ENCODE measurements around the gene TMA7B. TPM values are rescaled to one million over a fixed set of nuclear protein-coding genes. Genes with fewer than 3 reads are reported as not detected.

TMA7B gene
- total RNA-seq, 1 experiment from 2014 or later = not detected

- Mint-ChIP-seq H3K4me1 (ENCODE audit: insufficient read depth, unreplicated experiment) (no peaks in the 10 kb centered on the region), H3K4me3 (ENCODE audit: unreplicated experiment) (no peak overlapping the region), H3K27ac (ENCODE audit: low read depth, unreplicated experiment) (no peak overlapping the region), H3K27me3 (ENCODE audit: insufficient read depth, unreplicated experiment) (peaks cover 84% of the 10 kb centered on the region), H3K36me3 (ENCODE audit: insufficient read depth, unreplicated experiment) (no peaks in the 10 kb centered on the region), H3K9me3 (ENCODE audit: unreplicated experiment) (no peaks in the 10 kb centered on the region)
- intact Hi-C loops (cut with micrococcal nuclease) = no loop called here
- DNase-seq (ENCODE audit: unreplicated experiment) = peak; percentile 43
- BruUV-seq (replicated peaks) = no TSS peak
- ChIA-PET POLR2A (interaction anchor here (0.6 to 1.5 kb wide), 4 partner anchors 9 to 431 kb away, joined by 3 read pairs; no protein-coding TSS in a partner anchor), CTCF (interaction anchor here (1.2 kb wide), 1 partner anchor 22 kb away, joined by 3 read pairs; no protein-coding TSS in a partner anchor)
- no peak for TF ChIP-seq CTCF (IDR thresholded peaks at IDR 0.05; ENCODE audit: unreplicated experiment)
Measured at GRCh38 chr22:39917776-39918495, 42.3 kb upstream of the TMA7B start.

- intact Hi-C loops (cut with micrococcal nuclease) = no loop called here
- H3K36me3 Mint-ChIP-seq (ENCODE audit: insufficient read depth, unreplicated experiment) = no peaks in the 10 kb centered on the region
- no peak for TF ChIP-seq CTCF (IDR thresholded peaks at IDR 0.05; ENCODE audit: unreplicated experiment)
- no peak for DNase-seq (ENCODE audit: unreplicated experiment)
- no peak overlapping the region for H3K27ac Mint-ChIP-seq (ENCODE audit: low read depth, unreplicated experiment)
- ChIA-PET POLR2A (interaction anchor here (0.6 kb wide), 1 partner anchor 1033 kb away, joined by 3 read pairs; no protein-coding TSS in a partner anchor), CTCF (interaction anchor here (0.5 to 0.6 kb wide), 3 partner anchors 41 to 390 kb away, joined by 3 read pairs; no protein-coding TSS in a partner anchor)
- H3K9me3 Mint-ChIP-seq (ENCODE audit: unreplicated experiment) = no peaks in the 10 kb centered on the region
- peaks cover 65% of the 10 kb centered on the region for H3K27me3 Mint-ChIP-seq (ENCODE audit: insufficient read depth, unreplicated experiment)
- no peaks in the 10 kb centered on the region for H3K4me1 Mint-ChIP-seq (ENCODE audit: insufficient read depth, unreplicated experiment)
- no peak overlapping the region for H3K4me3 Mint-ChIP-seq (ENCODE audit: unreplicated experiment)
- no TSS peak for BruUV-seq (replicated peaks)
Measured at GRCh38 chr22:39920134-39920743, 40.0 kb upstream of the TMA7B start.

DNA sequence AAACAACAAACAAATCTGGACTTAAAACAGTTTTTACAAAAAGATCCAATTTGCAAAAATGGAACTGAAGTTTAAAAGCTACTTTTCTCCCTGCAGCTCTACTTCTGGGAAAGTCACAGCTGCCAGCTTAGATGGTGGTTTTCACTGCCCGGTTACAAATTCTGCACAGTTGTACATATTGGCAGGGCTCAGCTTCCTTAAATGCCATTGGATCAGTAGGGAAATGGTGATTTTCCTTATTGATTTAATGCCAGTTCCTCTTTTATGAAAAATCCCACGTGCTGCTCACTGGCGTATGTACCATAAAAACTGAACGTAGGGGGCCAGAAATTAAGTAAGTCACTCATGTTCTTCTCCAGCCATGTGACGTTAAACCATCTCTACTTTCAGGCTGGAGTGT, 36.5 kb upstream of the TMA7B start:
- ChIA-PET POLR2A (no interaction called here), CTCF (interaction anchor here (0.7 kb wide), 1 partner anchor 92 kb away, joined by 5 read pairs; no protein-coding TSS in a partner anchor)
- intact Hi-C loops (cut with micrococcal nuclease) = no loop called here
- no peaks in the 10 kb centered on the region for H3K36me3 Mint-ChIP-seq (ENCODE audit: insufficient read depth, unreplicated experiment)
- no peak for DNase-seq (ENCODE audit: unreplicated experiment)
- H3K27ac Mint-ChIP-seq (ENCODE audit: low read depth, unreplicated experiment) = no peak overlapping the region
- TF ChIP-seq CTCF (IDR thresholded peaks at IDR 0.05; ENCODE audit: unreplicated experiment) = no peak
- no peaks in the 10 kb centered on the region for H3K4me1 Mint-ChIP-seq (ENCODE audit: insufficient read depth, unreplicated experiment)
- BruUV-seq (replicated peaks) = no TSS peak
- no peaks in the 10 kb centered on the region for H3K9me3 Mint-ChIP-seq (ENCODE audit: unreplicated experiment)
- H3K27me3 Mint-ChIP-seq (ENCODE audit: insufficient read depth, unreplicated experiment) = peaks cover 39% of the 10 kb centered on the region
- no peak overlapping the region for H3K4me3 Mint-ChIP-seq (ENCODE audit: unreplicated experiment)

DNA sequence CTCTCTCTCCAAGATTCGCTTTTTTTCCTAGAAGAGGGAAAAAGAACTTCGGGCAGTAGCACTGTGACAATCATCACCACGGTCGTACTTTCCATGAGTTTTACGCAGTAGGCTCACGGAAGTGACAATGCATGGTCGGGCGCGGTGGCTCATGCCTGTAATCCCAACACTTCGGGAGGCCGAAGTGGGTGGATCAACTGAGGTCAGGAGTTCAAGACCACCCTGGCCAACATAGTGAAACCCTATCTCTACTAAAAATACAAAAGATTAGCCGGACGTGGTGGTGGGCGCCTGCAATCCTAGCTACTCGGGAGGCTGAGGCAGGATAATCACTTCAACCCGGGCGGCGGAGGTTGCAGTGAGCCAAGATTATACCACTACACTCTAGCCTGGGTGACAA, 35.9 kb upstream of the TMA7B start:
- no peak for TF ChIP-seq CTCF (IDR thresholded peaks at IDR 0.05; ENCODE audit: unreplicated experiment)

More for the DNA sequence above, 35.9 kb upstream of the TMA7B start:
- H3K4me1 Mint-ChIP-seq (ENCODE audit: insufficient read depth, unreplicated experiment) = no peaks in the 10 kb centered on the region
- CTCF ChIA-PET = interaction anchor here (0.6 to 1.0 kb wide), 3 partner anchors 16 to 379 kb away, joined by 3 to 6 read pairs (median 3); no protein-coding TSS in a partner anchor
- no peaks in the 10 kb centered on the region for H3K36me3 Mint-ChIP-seq (ENCODE audit: insufficient read depth, unreplicated experiment)
- no peak overlapping the region for H3K4me3 Mint-ChIP-seq (ENCODE audit: unreplicated experiment)
- intact Hi-C loops (cut with micrococcal nuclease) = no loop called here
- no TSS peak for BruUV-seq (replicated peaks)
- H3K27me3 Mint-ChIP-seq (ENCODE audit: insufficient read depth, unreplicated experiment) = peaks cover 38% of the 10 kb centered on the region
- H3K9me3 Mint-ChIP-seq (ENCODE audit: unreplicated experiment) = no peaks in the 10 kb centered on the region
- DNase-seq (ENCODE audit: unreplicated experiment) = no peak
- no peak overlapping the region for H3K27ac Mint-ChIP-seq (ENCODE audit: low read depth, unreplicated experiment)
- POLR2A ChIA-PET = interaction anchor here (1.6 to 1.8 kb wide), 2 partner anchors 22 to 120 kb away, joined by 4 to 5 read pairs; no protein-coding TSS in a partner anchor

Data from MCF 10A (cell line).